ENCODE data around the gene RTTN.

DNA sequence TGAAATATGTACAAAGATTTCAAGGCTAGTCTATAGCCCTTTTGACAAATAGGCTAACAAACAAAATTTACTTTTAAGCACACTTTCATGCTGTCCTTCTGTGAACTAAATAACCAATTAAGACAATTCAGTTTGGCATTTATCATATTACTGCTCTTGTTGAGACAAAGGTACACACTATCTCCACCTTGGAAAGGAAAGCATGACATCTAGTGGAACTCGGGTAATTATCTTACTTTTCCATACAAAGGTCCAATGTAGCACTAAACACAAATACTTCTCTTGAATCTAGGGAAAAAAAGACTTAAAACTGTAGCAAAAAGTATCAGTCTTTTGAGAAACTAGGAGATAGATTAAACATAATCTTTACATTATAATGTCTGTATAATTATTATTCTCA, 132.8 kb downstream of the RTTN start:
- TF ChIP-seq, protein P1, sequence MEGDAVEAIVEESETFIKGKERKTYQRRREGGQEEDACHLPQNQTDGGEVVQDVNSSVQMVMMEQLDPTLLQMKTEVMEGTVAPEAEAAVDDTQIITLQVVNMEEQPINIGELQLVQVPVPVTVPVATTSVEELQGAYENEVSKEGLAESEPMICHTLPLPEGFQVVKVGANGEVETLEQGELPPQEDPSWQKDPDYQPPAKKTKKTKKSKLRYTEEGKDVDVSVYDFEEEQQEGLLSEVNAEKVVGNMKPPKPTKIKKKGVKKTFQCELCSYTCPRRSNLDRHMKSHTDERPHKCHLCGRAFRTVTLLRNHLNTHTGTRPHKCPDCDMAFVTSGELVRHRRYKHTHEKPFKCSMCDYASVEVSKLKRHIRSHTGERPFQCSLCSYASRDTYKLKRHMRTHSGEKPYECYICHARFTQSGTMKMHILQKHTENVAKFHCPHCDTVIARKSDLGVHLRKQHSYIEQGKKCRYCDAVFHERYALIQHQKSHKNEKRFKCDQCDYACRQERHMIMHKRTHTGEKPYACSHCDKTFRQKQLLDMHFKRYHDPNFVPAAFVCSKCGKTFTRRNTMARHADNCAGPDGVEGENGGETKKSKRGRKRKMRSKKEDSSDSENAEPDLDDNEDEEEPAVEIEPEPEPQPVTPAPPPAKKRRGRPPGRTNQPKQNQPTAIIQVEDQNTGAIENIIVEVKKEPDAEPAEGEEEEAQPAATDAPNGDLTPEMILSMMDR (IDR thresholded peaks at IDR 0.05 in 2 of 3, conservative IDR thresholded peaks at IDR 0.05 in 1 of 3; ENCODE audit: insufficient read depth in 2 of 3, low read depth in 1 of 3, low read length in 3 of 3) = peak in 1 of 3 experiments; percentile 54; a peak in 2 of 6 replicates
- TF ChIP-seq CBFA2T2 (conservative IDR thresholded peaks at IDR 0.05) (no peak), ZC3H4 (CRISPR knock-in tag; IDR thresholded peaks at IDR 0.05; ENCODE audit: borderline replicate concordance) (no peak), POLR2A (conservative IDR thresholded peaks at IDR 0.05) (no peak)
